Progenitor cell of endocrine pancreas (in vitro differentiated cells): Measurements from ENCODE around the gene NCDN. TPM values are rescaled to one million over a fixed set of nuclear protein-coding genes. Genes with fewer than 3 reads are reported as not detected.

Experiments used
- DNase-seq: peaks from one replicate; pipeline ENCODE4 v3.0.0; 2021; ENCODE audit warnings: low spot score; ENCODE audit not compliant: unreplicated experiment
- H3K27ac Mint-ChIP-seq: 2 replicates; pipeline ENCODE4 v1.8.0; 2021; ENCODE audit warnings: mild to moderate bottlenecking, moderate library complexity, mixed read lengths
- H3K27me3 Mint-ChIP-seq: 2 replicates; pipeline ENCODE4 v1.8.0; 2021; ENCODE audit warnings: mixed read lengths
- H3K36me3 Mint-ChIP-seq: 2 replicates; pipeline ENCODE4 v1.8.0; 2022; ENCODE audit warnings: mixed read lengths; ENCODE audit not compliant: insufficient read depth
- H3K4me1 Mint-ChIP-seq: 2 replicates; pipeline ENCODE4 v1.8.0; 2021; ENCODE audit warnings: low read depth, mixed read lengths
- H3K4me3 Mint-ChIP-seq: 2 replicates; pipeline ENCODE4 v1.8.0; 2021; ENCODE audit warnings: low read depth, mild to moderate bottlenecking, moderate library complexity, mixed read lengths
- H3K9me3 Mint-ChIP-seq: 2 replicates; pipeline ENCODE4 v1.8.0; 2021; ENCODE audit warnings: low read depth, mixed read lengths
- total RNA-seq: library from RNA; stranded (reverse); gene quantifications from 2 replicates; pipeline ENCODE4 v1.2.1, GENCODE V29; 2021
- TF ChIP-seq, protein P1 (sequence below): fragments of 200-600 bp; sonication (generic); IDR thresholded peaks from one replicate; pipeline ENCODE4 v1.5.0; 2021; ENCODE audit warnings: antibody characterized with exemption, mild to moderate bottlenecking; ENCODE audit not compliant: unreplicated experiment

Gene NCDN
- total RNA-seq, 1 donor from 2014 or later, result 25.3 TPM

DNA sequence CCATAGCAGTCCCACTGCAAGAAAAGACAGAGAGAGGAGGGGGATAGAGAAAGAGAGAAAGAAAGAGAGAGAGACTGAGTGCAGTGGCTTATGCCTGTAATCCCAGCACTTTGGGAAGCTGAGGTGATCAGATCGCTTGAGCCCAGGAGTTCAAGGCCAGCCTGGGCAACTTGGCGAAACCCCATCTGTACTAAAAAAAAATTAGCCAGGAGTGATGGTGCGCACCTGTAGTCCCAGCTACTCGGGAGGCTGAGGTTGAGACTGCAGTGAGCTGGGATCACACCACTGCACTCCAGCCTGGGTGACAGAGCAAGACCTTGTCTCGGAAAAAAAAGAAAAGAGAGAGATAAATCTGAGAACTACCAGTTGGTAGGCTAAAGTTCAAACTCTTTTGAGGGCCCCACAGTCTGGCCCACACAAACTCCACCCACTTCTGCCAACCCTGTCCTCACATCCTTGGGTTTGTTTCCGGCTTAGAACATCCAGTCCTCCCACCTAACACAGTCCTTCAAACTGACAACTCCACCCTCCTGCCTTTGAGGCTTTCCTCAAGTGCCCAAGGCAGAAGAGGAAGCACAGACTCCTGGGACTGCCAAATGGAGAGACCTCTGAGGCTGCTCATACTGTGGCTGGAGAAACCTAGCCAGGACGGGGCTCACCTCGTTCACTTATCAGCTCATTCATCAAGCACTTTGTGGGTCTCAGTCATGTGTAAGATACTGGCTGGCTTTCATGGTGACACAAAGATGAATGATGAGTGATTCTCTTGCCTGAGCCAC is 35.6 kb downstream of the NCDN start:
- H3K27me3 Mint-ChIP-seq, result no peaks in the 10 kb centered on the region
- no peak overlapping the region for H3K4me3 Mint-ChIP-seq
- TF ChIP-seq, protein P1, sequence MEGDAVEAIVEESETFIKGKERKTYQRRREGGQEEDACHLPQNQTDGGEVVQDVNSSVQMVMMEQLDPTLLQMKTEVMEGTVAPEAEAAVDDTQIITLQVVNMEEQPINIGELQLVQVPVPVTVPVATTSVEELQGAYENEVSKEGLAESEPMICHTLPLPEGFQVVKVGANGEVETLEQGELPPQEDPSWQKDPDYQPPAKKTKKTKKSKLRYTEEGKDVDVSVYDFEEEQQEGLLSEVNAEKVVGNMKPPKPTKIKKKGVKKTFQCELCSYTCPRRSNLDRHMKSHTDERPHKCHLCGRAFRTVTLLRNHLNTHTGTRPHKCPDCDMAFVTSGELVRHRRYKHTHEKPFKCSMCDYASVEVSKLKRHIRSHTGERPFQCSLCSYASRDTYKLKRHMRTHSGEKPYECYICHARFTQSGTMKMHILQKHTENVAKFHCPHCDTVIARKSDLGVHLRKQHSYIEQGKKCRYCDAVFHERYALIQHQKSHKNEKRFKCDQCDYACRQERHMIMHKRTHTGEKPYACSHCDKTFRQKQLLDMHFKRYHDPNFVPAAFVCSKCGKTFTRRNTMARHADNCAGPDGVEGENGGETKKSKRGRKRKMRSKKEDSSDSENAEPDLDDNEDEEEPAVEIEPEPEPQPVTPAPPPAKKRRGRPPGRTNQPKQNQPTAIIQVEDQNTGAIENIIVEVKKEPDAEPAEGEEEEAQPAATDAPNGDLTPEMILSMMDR, result no peak
- H3K9me3 Mint-ChIP-seq, result no peaks in the 10 kb centered on the region
- H3K27ac Mint-ChIP-seq, result peak overlapping the region; percentile 51
- DNase-seq, result no peak
- peaks cover 13% of the 10 kb centered on the region for H3K4me1 Mint-ChIP-seq
- no peaks in the 10 kb centered on the region for H3K36me3 Mint-ChIP-seq

DNA sequence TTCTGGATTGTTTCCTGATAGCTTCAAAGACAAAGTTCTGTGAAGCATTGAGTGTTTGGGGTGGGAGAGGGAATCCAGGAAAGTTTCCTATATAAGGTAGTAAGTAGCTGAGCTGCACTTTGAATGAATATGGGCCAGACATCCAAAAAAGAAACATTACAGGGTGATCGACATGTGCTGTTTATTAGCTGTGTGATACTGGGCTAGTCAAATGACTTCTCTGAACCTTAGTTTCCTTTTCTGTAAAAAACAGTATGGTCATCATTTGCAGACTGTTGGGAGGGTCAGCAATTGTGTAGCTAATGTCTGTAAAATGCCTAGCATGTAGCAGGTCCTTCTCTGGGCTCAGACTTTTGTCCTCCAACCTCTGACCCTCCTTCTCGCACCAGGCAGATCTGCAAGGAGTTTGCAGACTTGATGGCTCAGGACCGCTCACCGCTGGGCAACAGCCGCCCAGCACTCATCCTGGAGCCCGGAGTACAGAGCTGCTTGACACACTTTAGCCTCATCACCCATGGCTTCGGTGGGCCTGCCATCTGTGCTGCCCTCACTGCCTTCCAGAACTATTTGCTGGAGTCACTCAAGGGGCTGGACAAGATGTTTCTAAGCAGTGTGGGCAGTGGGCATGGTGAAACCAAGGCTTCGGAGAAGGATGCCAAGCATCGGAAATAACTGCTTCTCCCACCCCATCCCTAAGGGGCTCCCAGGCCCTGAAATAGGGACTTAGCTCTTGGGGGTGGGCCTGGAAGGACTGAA is 36.6 kb downstream of the NCDN start:
- no peaks in the 10 kb centered on the region for H3K9me3 Mint-ChIP-seq
- H3K36me3 Mint-ChIP-seq, result no peaks in the 10 kb centered on the region
- peaks cover 15% of the 10 kb centered on the region for H3K4me1 Mint-ChIP-seq
- no peaks in the 10 kb centered on the region for H3K27me3 Mint-ChIP-seq
- peak overlapping the region; percentile 18 for H3K27ac Mint-ChIP-seq
- DNase-seq, result no peak
- H3K4me3 Mint-ChIP-seq, result no peak overlapping the region
- TF ChIP-seq, protein P1, result no peak

DNA sequence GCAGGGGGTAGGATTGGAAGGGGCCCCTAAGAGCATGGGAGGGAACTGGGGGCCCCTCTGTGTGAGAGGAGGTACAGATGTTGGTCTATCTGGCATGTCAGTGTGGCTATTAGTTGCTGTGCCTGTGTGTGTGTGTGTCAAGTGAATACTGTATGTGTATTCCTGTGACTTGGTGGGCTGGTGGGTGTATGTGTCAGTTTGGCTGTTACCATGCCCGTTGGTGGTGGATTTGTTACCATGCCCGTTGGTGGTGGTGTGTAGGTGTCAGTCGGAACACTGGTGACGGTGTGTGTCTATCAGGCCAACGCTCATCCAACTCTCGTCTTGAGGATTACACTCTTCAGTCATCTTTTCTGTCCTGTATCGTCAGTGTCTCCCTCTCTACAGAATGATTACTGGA is 38.1 kb downstream of the NCDN start:
- TF ChIP-seq, protein P1, result no peak
- Mint-ChIP-seq H3K36me3 (peaks cover 4% of the 10 kb centered on the region), H3K9me3 (no peaks in the 10 kb centered on the region), H3K27me3 (no peaks in the 10 kb centered on the region), H3K27ac (no peak overlapping the region), H3K4me1 (peaks cover 15% of the 10 kb centered on the region), H3K4me3 (no peak overlapping the region)
- no peak for DNase-seq

GRCh38 chr1:35597870-35598269 is 40.3 kb downstream of the NCDN start:
- Mint-ChIP-seq H3K27me3 (no peaks in the 10 kb centered on the region), H3K27ac (no peak overlapping the region), H3K4me1 (peaks cover 13% of the 10 kb centered on the region), H3K36me3 (peaks cover 4% of the 10 kb centered on the region), H3K4me3 (no peak overlapping the region), H3K9me3 (no peaks in the 10 kb centered on the region)
- TF ChIP-seq, protein P1, result no peak
- DNase-seq, result no peak

DNA sequence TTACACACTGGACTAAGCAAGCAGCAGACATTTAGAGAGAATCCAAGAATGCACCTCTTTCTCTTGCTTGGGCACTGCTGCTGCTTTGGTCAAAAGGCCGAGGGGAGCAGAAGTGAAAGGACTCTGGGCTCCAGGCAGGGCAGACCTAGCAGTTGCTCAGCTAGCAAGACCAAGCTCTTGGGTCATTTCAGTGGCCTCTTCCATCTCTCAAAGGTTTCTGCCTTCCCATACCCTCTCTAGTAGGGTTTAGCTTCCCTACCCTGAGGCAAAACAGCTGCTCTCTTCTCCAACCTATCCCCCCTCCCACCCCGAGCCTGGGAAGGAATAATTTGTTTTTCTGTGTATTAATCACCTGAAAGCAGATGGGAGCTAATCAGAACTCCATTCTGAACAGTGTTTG is 41.3 kb downstream of the NCDN start:
- Mint-ChIP-seq H3K4me1 (peaks cover 3% of the 10 kb centered on the region), H3K27ac (no peak overlapping the region), H3K36me3 (peaks cover 9% of the 10 kb centered on the region), H3K9me3 (no peaks in the 10 kb centered on the region), H3K4me3 (no peak overlapping the region), H3K27me3 (no peaks in the 10 kb centered on the region)
- TF ChIP-seq, protein P1, result no peak
- no peak for DNase-seq
